Testis (tissue), 2 donors: Measurements from ENCODE around the gene ADAMTS14.

Experiments
- CTCF ChIP-seq, 3 experiments: fragments of 450-650 bp in 2 of 3; fragments of 200-600 bp in 1 of 3; sonication (generic) in 1 of 3; IDR thresholded peaks; one replicate each; pipeline ENCODE4 v1.5.1; 2016 to 2019; ENCODE audit warnings: antibody characterized with exemption in 3 of 3, mild to moderate bottlenecking in 2 of 3, moderate library complexity in 1 of 3
- POLR2A ChIP-seq: fragments of 450-650 bp; IDR thresholded peaks from one replicate; pipeline ENCODE4 v1.6.1; 2017; ENCODE audit warnings: antibody characterized with exemption, mild to moderate bottlenecking, moderate library complexity

GRCh38 chr10:70674560-70675495 is 2.5 kb downstream of the ADAMTS14 start:
- no peak for TF ChIP-seq CTCF (IDR thresholded peaks at IDR 0.05)
- no peak for TF ChIP-seq POLR2A
